ENCODE measurements around the gene RAI1. TPM values are rescaled to one million over a fixed set of nuclear protein-coding genes. Genes with fewer than 3 reads are reported as not detected.
A peak's percentile ranks its signal among the peaks of the same experiment; 100 is the strongest.

RAI1 gene
- total and polyA plus RNA-seq, 2 of the 13 experiments (the other 11 are each of a cell fraction or from before 2014, with no cell fraction given): 3.4 to 5.2 TPM

GRCh38 chr17:17806035-17806434 lies 124.8 kb downstream of the RAI1 start (continued):
- TF ChIP-seq, protein P1, sequence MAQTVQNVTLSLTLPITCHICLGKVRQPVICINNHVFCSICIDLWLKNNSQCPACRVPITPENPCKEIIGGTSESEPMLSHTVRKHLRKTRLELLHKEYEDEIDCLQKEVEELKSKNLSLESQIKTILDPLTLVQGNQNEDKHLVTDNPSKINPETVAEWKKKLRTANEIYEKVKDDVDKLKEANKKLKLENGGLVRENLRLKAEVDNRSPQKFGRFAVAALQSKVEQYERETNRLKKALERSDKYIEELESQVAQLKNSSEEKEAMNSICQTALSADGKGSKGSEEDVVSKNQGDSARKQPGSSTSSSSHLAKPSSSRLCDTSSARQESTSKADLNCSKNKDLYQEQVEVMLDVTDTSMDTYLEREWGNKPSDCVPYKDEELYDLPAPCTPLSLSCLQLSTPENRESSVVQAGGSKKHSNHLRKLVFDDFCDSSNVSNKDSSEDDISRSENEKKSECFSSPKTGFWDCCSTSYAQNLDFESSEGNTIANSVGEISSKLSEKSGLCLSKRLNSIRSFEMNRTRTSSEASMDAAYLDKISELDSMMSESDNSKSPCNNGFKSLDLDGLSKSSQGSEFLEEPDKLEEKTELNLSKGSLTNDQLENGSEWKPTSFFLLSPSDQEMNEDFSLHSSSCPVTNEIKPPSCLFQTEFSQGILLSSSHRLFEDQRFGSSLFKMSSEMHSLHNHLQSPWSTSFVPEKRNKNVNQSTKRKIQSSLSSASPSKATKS (CRISPR knock-in tag; IDR thresholded peaks at IDR 0.05): no peak
- peak; percentile 95 for TF ChIP-seq ZFP36 (IDR thresholded peaks at IDR 0.05; ENCODE audit: borderline replicate concordance, low read depth, low read length, partially characterized antibody)

GRCh38 chr17:17806611-17807274 lies 125.5 kb downstream of the RAI1 start:
- intact Hi-C loops (cut with micrococcal nuclease; ENCODE audit: unreplicated experiment): no loop called here
- Histone ChIP-seq H3K79me2 (ENCODE audit: insufficient read depth, low read length) (no peaks in the 10 kb centered on the region), H3K9me3 (ENCODE audit: low read length) (no peaks in the 10 kb centered on the region), H4K20me1 (ENCODE audit: insufficient read depth, low read length) (no peaks in the 10 kb centered on the region), H3K36me3 (replicated peaks in 1 of 2; ENCODE audit: control insufficient read depth in 1 of 2, insufficient read depth in 2 of 2, low read length in 2 of 2) (peaks cover 11% of the 10 kb centered on the region in 2 experiments), H3K4me1 (ENCODE audit: insufficient read depth, low read length) (peaks cover 32% of the 10 kb centered on the region), H3K27me3 (ENCODE audit: control insufficient read depth in 1 of 2, insufficient read depth in 2 of 2, low read length in 2 of 2) (no peaks in the 10 kb centered on the region), H2AFZ (ENCODE audit: low read length) (no peak overlapping the region), H3K4me3 (replicated peaks in 1 of 3; ENCODE audit: insufficient read depth in 1 of 3, low read depth in 2 of 3, low read length in 3 of 3) (no peak overlapping the region), H3K4me2 (ENCODE audit: low read depth, low read length) (no peak overlapping the region; the same call in 1 of the 2 replicates), H3K9ac (ENCODE audit: insufficient read depth, low read depth, low read length) (no peak overlapping the region), H3K27ac (ENCODE audit: extremely low read length, insufficient read depth, low read length) (peak overlapping the region; percentile 47)
- POLR2A ChIA-PET: interaction anchor here (1.0 kb wide), 1 partner anchor 29 kb away, joined by 3 read pairs; no protein-coding TSS in a partner anchor
- peak; percentile 74 for ATAC-seq
- 79% methylated on average over 14 of the region's 17 CpGs for WGBS (ENCODE audit: low lambda C conversion rate)
- in situ Hi-C loops (cut with HindIII; ENCODE audit: extremely low pct_ligation_motif_present, low pct_unique_long_range_greater_than_20kb): no loop called here
- peak; percentile 46 for FAIRE-seq
- BruUV-seq (replicated peaks): TSS peak; percentile 26
- CTCF ChIA-PET (ENCODE audit: low intra/inter-chr PET ratio, low total read pairs): no interaction called here
- DNase-seq (ENCODE audit: low spot score): no peak
- TF ChIP-seq, protein P2, sequence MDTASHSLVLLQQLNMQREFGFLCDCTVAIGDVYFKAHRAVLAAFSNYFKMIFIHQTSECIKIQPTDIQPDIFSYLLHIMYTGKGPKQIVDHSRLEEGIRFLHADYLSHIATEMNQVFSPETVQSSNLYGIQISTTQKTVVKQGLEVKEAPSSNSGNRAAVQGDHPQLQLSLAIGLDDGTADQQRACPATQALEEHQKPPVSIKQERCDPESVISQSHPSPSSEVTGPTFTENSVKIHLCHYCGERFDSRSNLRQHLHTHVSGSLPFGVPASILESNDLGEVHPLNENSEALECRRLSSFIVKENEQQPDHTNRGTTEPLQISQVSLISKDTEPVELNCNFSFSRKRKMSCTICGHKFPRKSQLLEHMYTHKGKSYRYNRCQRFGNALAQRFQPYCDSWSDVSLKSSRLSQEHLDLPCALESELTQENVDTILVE (CRISPR knock-in tag; IDR thresholded peaks at IDR 0.05): no peak
- TF ChIP-seq ZSCAN25 (CRISPR knock-in tag; IDR thresholded peaks at IDR 0.05): 0 out of 2 replicates have a peak, but pooled peaks have one; percentile 34
- TF ChIP-seq SMARCC2 (IDR thresholded peaks at IDR 0.05): no peak
- 0 out of 2 replicates have a peak, but pooled peaks have one; percentile 19 for TF ChIP-seq ZNF274 (CRISPR knock-in tag; IDR thresholded peaks at IDR 0.05)
- TF ChIP-seq STAT5B (CRISPR knock-in tag; IDR thresholded peaks at IDR 0.05): no peak
- TF ChIP-seq ZNF605 (CRISPR knock-in tag; IDR thresholded peaks at IDR 0.05): 0 out of 2 replicates have a peak, but pooled peaks have one; percentile 28
- peak; percentile 42; the same call in 1 of the 2 replicates for TF ChIP-seq ZNF350 (CRISPR knock-in tag; IDR thresholded peaks at IDR 0.05; ENCODE audit: borderline replicate concordance, low read depth)
- TF ChIP-seq NR2F2 (IDR thresholded peaks at IDR 0.05; ENCODE audit: borderline replicate concordance, low read depth): peak; percentile 33; the same call in 1 of the 2 replicates
- TF ChIP-seq, protein P3, sequence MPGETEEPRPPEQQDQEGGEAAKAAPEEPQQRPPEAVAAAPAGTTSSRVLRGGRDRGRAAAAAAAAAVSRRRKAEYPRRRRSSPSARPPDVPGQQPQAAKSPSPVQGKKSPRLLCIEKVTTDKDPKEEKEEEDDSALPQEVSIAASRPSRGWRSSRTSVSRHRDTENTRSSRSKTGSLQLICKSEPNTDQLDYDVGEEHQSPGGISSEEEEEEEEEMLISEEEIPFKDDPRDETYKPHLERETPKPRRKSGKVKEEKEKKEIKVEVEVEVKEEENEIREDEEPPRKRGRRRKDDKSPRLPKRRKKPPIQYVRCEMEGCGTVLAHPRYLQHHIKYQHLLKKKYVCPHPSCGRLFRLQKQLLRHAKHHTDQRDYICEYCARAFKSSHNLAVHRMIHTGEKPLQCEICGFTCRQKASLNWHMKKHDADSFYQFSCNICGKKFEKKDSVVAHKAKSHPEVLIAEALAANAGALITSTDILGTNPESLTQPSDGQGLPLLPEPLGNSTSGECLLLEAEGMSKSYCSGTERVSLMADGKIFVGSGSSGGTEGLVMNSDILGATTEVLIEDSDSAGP (CRISPR knock-in tag; IDR thresholded peaks at IDR 0.05; ENCODE audit: borderline replicate concordance): peak; percentile 61; the same call in 1 of the 2 replicates
- TF ChIP-seq EP300 (IDR thresholded peaks at IDR 0.05; ENCODE audit: low read depth in 2 of 2, low read length in 2 of 2): 0 out of 4 replicates have a peak, but pooled peaks of 1 of the 2 experiments have one; percentile 11
- no peak for TF ChIP-seq EP300 (CRISPR knock-in tag; IDR thresholded peaks at IDR 0.05; ENCODE audit: borderline replicate concordance)
- TF ChIP-seq ZBTB38 (CRISPR knock-in tag; IDR thresholded peaks at IDR 0.05): peak; percentile 73; the same call in 1 of the 2 replicates
- no peak for TF ChIP-seq KMT2A (CRISPR knock-in tag; IDR thresholded peaks at IDR 0.05)
- no peak for TF ChIP-seq ELK4 (CRISPR knock-in tag; IDR thresholded peaks at IDR 0.05; ENCODE audit: borderline replicate concordance)

Measured in HepG2 (cell line).